GM21576 (cell line): Measurements from ENCODE around the gene ABHD12.
"Not testable (repeated sequence)": the region's sequence is repeated elsewhere in the genome, so short reads cannot be mapped to it uniquely, and the experiment has no call there.

Experiments used
- ATAC-seq: cut with Tn5 transposase; IDR thresholded peaks from one replicate; pipeline ENCODE4 v1.9.1; 2021; ENCODE audit warnings: mild to moderate bottlenecking, moderate library complexity; ENCODE audit not compliant: unreplicated experiment

ABHD12 gene

DNA sequence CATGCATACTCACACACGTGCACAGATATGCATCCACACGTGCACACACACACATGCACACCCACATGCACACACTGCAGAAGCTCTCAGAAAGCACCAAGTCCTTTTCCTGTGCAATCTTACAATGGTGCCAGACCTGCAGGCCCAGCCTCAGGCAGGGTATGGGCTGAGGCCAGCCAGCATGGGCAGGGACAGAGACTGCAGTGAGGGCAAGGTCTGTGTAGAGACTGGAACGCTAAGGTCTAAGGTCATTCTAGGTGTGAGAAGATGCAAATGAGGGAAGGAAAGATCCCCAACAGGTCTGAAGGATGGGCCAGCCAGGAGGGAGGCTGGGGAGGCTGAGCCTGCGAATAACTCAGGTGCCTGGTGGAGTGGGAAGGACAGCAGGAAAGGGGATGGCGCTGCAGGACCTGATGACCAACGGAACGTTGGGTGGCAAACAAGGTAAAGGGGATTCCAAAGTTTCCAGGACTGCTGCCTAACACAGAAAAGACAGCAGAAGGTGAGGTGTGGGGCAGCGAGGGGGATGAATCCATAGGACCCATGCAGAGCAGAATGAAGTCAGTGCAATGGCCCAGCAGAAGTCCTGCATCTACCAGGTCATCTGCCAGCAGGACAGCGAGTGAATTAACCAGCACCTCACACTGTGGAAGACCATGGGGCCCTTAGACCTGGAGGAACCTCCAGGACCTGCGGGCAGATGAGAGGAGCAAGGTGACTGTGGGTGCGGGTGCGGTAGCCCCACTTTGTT is 67.0 kb downstream of the ABHD12 start:
- ATAC-seq, result no peak

DNA sequence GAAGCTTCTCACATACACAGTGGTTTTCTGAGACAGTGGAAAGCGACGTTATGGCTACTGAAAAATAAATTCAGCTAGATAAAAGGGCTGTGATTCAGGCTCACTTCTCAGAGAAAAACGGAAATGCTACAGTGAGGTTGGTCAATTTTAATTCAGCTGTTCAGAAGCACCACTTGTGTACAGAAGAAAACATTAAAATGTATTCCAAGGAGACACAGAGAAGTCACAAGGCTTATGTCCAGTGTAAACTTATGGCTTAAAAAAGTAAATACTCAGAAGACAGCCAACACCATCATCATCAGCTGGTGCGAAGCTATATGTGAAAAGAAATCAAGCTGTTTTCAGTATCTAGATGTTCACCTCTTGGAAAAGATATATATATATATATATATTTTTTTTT is 68.6 kb downstream of the ABHD12 start:
- no peak for ATAC-seq

DNA sequence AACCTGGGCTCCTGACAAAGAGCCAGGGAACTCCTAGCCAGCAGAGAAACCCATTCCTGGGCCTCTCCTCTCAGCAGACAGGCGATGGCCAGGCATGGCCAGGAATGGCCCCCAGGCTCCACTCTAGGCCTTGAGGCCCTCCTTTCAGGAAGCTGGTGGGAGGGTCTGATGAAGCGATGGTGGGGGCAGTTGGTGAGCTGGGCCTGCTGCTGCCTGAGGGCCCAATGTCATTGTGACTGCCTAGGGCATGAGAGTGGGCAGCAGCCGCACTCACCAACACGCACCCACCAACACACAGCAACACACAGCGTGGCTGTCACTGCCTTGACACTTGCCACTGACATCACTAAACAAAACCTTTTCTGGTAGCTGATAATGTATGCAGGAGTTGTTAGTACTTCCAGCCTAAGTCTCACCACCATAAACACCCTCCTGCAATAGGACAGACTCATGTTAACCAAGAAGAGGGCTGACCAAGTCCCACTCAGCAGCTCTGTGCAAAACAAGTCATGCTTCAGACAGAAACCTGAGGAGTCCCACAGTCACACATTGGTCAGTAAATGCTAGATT is 69.3 kb downstream of the ABHD12 start:
- no peak for ATAC-seq

DNA sequence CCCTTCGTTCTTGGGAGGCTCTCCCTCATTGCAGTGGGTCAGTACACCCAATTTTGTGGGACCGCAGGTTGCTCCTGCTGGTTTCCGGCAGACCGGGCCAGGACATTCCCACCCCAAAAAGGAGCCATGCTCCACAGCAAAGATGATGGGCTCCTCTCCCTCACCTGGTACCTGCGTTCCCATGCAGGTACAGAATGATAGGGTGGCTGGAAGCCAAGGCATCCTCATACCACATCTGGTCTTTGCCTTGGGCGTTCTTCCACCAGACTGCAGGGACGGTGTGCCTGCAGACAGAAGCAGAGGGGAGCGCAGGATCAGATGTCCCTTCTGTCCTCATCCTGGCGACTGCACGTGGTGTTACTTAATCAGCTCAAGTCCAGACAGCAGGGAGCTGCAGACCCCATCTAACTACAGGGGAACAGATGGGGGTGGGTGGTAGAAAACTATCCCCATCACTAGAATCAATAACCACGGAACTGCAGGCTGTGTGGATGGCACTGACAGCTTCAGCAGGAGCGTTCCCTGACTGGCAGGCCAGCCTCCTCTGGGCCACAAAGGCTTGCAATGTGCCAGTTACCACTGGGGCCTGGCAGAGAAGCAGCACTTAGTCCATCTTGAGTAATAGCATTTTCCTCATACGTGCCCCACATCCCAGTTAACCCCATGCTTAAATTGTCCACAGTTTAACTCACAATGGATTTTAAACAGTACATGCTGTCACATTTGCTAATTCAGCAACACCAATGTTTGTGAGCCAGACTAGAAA is 70.4 kb downstream of the ABHD12 start:
- ATAC-seq, result no peak

DNA sequence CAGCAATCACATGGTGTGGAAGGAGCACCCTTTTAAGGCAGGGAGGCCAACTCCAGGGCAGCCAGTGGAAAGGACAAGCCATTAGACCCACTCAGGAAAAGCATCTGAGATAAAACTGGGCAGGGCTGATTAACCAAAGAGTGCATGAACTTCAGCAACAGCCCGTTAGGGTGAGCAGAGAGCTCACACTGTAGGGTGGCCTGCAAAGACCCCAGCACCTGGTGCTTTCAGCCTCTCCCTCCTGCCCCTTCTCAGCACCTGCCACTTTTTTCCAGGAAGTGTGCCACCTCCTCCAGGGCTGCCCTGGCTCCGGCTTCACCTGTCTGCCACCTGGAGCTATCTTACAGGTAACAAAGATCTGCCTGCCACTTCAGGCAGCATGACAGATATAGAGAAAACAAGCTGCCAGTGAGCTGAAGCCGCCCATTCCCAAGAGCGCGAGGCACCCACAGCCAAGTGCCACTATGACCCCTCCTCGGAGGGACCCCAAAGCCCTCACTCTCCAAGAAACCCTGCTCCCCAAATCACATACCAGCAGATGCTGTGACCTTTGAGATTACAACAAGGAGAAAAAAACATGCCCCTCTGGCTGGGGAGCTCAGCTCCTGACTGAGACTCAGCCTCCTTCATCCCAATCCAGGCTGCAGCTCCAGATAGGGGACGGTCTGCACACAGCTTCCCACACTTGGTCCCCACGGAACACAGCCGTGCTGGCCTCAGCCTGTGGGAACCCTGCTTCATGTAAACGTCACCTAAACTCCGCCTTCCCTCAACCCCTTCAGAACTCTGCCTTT is 71.2 kb downstream of the ABHD12 start:
- ATAC-seq, result no peak

DNA sequence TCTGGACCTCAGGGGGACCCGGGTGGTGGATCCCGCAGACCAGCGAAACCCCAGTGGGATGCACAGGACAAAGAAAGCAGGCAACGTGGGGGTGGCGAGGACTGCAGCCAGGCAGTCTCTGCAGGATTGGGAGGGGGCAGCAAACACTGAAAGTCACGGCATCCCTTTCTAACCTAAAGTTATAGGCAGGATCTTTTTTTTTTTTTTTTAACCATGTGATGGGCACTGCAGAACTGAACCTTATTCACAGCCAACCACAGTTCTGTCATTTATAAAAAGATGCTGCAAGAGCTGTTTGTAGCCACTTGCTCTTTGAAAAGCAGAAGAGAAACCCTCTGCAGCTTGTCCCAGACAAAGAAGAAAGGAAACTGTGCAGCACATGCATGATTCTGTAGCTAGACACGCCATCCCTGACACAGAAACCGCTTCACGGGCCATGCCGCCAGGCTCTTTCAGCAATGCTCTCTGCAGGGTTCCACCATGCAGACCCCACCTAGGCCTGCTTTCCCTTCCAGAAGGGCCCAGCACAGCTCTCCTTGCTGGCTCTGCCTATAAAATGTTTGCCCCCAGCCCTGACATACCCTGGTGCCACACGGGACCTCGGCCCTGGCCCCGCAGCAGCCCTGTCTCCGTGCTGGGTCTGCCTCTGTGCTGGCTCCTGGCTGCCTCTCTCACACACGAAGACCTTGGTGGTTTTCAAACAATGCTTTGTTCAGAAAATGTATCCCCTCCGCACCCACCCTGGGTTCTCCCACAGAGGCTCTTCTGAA is 72.0 kb downstream of the ABHD12 start:
- peak; percentile 94 for ATAC-seq

DNA sequence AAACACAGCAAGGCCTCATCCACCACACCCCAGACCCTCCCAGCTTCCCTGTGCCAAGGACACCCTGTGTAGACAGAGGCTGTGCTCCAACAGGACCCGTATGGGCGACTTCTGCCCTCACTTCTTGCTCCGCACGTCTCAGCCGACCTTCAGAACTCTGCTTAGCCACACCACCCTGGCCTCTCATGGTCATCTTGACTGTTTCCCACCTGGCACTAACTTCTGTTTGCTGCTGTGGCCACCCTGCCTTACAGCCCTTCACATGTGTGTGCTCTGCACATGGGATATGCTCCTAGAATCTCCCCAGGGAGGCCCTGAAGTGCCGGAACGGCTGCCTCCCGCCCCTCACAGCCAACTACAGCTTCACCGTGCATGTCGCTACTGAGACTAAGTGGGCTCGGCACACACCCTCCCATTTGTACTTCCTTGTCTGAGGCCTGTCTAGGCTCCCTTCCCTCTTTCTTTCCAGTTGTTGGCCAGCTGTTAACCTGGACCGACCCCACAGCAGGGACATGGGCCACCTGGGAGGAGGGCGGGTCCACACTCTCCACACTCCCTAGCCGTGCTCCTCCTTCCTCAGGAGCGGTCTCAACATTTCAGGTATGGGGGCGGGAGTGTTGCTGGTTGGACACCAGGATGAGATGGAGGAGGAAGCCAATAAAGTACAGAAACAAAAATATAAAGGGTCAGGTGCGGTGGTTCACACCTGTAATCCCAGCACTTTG is 73.1 kb downstream of the ABHD12 start:
- ATAC-seq, result no peak

DNA sequence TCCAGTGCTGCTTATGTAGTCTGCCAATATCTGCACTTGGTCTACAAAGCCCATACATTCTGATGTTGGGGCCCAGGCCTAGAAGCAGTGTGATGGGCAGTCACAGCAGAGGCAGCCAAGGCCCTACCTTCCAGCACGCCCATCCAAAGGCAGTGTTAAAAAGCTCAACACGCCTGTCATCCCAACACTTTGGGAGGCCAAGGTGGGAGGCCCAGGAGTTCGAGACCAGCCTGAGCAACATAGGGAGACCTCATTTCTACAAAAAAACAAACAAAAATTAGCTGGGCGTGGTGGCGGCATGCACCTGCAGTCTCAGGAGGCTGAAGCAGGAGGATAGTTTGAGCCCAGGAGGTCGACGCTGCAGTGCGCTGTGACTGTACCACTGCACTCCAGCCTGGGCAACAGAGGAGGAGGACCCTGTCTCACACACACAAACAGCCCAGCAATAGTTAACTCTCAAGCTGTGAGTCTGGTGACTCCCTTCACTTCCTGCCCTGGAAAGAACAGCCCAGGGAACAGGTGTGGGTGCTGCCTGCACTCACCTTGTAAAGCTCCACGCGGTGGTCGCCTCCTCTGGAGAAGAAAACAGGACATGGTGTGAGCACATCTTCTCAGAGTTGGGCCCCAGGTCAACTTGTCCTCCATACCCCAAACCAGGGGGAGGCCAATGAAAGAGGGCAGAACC is 74.0 kb downstream of the ABHD12 start:
- ATAC-seq, result no peak

DNA sequence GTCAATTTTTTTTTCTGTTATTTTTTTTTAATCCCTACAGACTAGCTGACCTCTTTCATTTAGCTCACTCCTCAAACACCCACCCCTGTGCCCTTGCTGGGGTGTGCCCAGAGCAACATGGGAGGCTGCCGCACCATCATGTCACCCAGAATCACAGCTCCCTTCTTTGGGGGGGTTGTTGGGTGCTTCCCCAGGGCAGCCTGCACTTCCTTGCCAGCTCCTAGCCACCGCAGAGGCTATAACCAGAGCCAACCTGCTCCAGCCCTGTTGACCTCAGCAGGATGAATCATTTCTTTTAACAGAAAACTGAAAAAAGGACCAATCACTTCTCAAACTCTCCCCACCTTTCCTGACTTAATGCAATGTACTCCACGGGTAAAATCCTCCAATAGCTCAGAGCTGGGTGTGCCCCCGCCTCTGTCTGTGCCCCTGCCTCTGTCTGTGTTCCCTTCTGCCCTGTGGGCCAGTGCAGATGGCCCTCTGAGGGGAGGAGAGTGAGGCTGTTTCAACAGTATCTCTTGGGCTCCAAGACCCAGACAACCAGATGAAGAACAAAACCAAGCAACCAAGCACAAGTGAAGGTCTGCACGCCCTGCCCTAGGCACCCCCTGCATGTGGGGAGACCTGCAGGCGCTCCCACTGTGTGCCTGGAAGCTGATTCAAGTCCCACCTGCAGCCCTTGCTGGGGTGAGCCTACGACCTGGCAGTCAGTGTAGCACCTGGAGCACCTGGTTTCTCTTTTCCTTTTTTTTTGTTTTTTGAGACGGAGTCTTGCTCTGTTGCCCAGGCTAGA is 75.0 kb downstream of the ABHD12 start:
- ATAC-seq, result no peak

DNA sequence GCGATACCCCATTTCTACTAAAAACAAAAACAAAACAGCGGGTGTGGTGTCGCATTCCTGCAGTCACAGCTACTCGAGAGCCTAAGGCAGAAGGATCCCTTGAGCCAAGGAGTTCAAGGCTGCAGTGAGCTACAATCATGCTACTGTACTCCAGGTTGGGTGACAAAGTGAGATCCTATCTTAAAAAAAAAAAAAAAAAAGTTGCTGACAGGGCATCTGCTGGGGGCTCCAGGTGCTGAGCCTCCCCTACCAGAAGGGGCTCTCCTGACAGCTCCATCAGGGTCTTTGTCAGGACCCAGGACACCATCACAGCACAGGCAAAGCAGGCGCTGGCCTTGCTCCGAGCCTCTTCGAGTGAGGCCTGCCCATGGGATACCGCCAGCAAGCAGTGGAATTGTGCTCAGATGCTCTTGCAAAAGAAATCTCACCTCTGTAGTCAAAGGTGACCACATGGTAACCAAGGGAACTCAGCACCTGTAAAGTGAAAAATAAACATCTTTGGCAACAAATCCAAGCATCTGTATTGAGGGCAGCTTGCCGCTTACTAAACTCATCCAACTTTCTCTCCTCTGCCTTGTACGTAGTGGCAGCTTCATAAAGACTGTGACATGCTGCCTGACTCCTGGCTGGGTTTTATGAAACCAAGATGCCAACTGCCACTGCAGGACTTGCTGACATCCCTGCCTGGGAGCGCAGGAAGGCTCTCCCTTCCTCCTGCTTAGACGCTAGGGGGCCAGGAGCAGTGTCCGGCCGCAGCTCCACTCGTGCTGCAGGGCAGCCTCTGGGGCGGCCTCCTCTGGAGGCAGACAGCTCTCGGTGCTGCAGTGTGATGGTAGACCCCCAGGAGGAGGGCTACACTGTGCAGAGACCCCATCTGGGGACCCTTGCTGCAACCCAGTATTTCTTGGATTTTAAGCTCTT is 75.9 kb downstream of the ABHD12 start:
- ATAC-seq, result no peak

DNA sequence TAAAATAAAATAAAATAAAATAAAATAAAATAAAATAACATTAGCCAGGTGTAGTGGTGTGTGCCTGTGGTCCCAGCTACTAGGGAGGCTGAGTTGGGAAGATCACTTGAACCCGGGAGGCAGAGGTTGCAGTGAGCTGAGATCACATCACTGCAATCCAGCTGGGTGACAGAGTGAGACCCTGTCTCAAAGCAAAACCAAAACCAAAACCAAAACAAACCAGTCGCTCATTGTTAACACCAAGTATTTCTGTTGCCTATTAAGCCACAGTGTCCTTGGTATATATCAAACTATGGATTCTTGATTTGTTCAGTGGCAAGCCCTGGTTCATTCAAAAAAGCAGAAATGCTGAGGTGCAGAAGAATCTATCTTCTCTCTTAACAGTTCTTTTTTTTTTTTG is 77.0 kb downstream of the ABHD12 start:
- ATAC-seq, result no peak

DNA sequence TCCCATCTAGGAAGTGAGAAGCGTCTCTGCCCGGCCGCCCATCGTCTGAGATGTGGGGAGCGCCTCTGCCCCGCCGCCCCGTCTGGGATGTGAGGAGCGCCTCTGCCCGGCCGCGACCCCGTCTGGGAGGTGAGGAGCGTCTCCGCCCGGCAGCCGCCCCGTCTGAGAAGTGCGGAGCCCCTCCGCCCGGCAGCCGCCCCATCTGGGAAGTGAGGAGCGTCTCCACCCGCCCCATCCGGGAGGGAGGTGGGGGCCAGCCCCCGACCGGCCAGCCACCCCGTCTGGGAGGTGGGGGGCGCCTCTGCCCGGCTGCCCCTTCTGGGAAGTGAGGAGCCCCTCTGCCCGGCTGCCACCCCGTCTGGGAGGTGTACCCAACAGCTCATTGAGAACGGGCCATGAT is 77.9 kb downstream of the ABHD12 start:
- ATAC-seq, result not testable (repeated sequence)

DNA sequence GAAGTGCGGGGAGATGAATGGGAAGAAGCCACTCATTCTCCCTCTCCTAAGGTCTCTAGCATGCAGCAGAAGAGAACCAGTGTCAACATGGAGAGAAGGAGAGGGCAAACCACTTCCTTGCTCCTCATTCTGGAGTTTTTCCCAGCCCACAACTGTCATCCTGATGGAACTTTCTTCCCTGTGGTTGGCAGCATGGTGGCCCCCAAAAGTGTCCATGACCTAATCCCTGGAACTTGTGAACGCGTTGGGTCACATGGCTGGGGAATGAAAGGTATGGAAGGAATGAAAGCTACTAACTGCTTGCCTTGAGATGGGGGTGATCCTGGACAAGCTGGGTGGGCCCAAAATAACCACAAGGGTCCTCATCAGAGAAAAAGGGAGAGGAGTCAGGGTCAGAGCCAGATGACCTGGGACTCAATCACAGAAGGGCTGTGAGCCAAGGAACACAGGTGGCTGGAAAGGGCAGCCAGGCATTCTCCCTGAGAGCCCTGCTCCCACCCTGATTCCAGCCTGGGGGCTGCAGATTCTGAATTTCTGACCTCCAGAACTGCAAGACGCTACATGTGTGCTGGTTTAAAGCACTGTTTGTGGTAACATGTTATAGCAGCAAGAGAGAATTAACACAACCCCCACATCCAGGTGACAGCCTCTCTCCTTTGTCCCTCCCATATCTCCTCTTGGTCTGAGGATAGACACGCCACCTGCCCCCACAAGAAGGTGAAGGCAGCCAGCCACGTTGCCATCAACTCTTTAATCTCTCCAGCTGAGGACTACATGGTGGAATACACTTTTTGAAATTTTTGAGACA is 79.5 kb downstream of the ABHD12 start:
- ATAC-seq, result no peak

DNA sequence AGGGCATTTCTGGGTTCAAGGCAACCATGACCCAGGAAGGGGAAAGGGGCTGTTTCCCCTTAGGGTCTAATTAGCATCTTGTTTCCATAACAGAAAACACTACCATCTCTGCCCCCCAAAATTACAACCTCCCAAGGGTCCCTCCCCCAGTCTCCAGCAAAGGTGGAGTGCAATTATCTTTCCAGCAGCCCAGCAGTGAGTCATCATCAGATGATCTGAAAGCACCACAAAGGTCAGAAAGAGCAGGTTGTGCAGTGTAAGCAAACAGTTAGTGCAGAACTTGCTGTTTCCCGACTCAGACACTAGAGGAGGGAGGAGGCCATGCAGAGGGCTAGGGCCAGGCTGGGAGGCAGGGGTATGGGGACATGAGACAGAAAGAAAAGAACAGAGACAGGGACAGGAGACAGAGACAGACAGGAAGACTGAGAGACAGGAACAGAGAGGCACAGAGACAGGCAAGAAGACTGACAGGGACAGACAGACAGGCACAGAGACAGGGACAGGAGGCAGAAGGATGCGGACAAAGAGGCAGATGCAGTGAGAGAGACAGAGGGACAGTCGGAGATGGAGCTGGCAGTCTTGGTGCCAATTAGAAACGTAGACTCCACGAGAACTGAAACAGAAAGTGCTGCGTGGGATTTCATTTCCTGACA is 80.2 kb downstream of the ABHD12 start:
- ATAC-seq, result peak; percentile 92

DNA sequence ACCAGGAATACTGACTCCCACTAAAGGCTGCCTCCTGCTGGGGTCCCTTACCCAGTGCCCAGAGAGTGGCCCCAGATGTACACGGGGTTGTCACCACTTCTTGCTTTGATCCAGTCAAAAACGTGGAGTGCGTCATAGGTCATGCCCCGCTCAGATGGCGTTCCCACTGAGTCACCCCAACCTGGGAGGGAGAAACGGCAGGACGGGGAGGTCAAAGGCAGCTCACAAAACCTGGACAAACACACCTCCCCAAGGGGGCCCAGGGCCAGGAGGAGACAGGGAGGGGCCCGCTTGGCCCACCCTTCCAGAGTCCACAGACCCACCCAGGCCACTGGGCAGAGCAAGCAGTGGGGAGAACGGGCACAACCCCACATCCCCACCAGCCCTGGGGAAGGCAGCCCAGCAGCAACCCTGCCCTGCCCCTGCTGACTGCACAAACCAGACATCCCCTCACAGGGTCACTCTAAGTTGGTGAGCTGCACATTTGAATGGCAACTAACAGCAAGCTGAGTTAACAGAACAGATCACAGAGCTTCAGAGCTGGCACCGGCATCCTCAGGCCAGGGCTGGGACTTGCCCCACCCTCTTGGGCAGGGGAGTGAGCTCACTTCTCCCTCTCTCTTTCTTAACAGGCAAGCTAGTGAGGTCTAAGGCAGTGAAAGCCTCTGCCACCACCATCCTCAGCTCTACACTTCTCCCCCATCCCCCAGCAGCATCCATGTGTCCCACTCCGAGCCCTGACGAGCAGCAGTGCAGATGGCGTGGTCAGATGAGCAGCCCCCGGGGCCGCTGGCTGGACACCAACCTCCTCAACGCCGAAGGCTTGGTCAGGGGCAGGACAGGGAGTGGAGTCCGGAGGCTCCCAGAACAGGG is 81.0 kb downstream of the ABHD12 start:
- no peak for ATAC-seq
